Activated T-cell treated with anti-CD3 and anti-CD28 coated beads, Interleukin-2, amount 50 U/mL, for 24 hours (primary cell): ENCODE results near the gene ZNF609.
"Not testable (repeated sequence)": the region's sequence is repeated elsewhere in the genome, so short reads cannot be mapped to it uniquely, and the experiment has no call there.

Experiments
- DNase-seq: peaks from one replicate; pipeline ENCODE4 v3.0.0-alpha.2; 2020
- H3K27ac Mint-ChIP-seq: 2 replicates; pipeline ENCODE4 v1.8.0; 2020; ENCODE audit warnings: mild to moderate bottlenecking, mixed read lengths
- H3K27me3 Mint-ChIP-seq: 2 replicates; pipeline ENCODE4 v1.8.0; 2020; ENCODE audit warnings: mixed read lengths
- H3K36me3 Mint-ChIP-seq: 2 replicates; pipeline ENCODE4 v1.8.0; 2020; ENCODE audit warnings: low read depth, mixed read lengths
- H3K4me1 Mint-ChIP-seq: 2 replicates; pipeline ENCODE4 v1.8.0; 2020; ENCODE audit warnings: low read depth, mixed read lengths
- H3K4me3 Mint-ChIP-seq: 2 replicates; pipeline ENCODE4 v1.8.0; 2020; ENCODE audit warnings: mild to moderate bottlenecking, moderate library complexity, mixed read lengths
- H3K9me3 Mint-ChIP-seq: 2 replicates; pipeline ENCODE4 v1.8.0; 2020; ENCODE audit warnings: mixed read lengths

ZNF609 gene

GRCh38 chr15:64589435-64590084 is 129.2 kb downstream of the ZNF609 start:
- no peak overlapping the region for H3K27ac Mint-ChIP-seq
- peaks cover 55% of the 10 kb centered on the region for H3K4me1 Mint-ChIP-seq

GRCh38 chr15:64592845-64593244 is 132.5 kb downstream of the ZNF609 start:
- H3K4me3 Mint-ChIP-seq, H3K27me3 Mint-ChIP-seq, H3K36me3 Mint-ChIP-seq: not testable (repeated sequence)

More at GRCh38 chr15:64589435-64590084, 129.2 kb downstream of the ZNF609 start:
- Mint-ChIP-seq H3K36me3 (peaks cover 6% of the 10 kb centered on the region), H3K27me3 (no peaks in the 10 kb centered on the region), H3K4me3 (no peak overlapping the region), H3K9me3 (peaks cover 2% of the 10 kb centered on the region)
- no peak for DNase-seq

GRCh38 chr15:64596701-64597476 is 136.5 kb downstream of the ZNF609 start:
- Mint-ChIP-seq H3K9me3 (peaks cover 2% of the 10 kb centered on the region), H3K27ac (peak overlapping the region; percentile 95), H3K36me3 (peaks cover 6% of the 10 kb centered on the region), H3K4me3 (peak overlapping the region; percentile 76), H3K4me1 (peaks cover 63% of the 10 kb centered on the region), H3K27me3 (no peaks in the 10 kb centered on the region)
- peak; percentile 37 for DNase-seq

More at GRCh38 chr15:64592845-64593244, 132.5 kb downstream of the ZNF609 start:
- H3K9me3 Mint-ChIP-seq, DNase-seq, H3K27ac Mint-ChIP-seq: not testable (repeated sequence)
- peaks cover 54% of the 10 kb centered on the region for H3K4me1 Mint-ChIP-seq

- Mint-ChIP-seq H3K36me3 (peaks cover 6% of the 10 kb centered on the region), H3K27ac (peak overlapping the region; percentile 95), H3K27me3 (no peaks in the 10 kb centered on the region), H3K4me3 (peak overlapping the region; percentile 76), H3K9me3 (peaks cover 2% of the 10 kb centered on the region), H3K4me1 (peaks cover 68% of the 10 kb centered on the region)
- DNase-seq, result no peak
Observed at GRCh38 chr15:64597477-64597822, 137.1 kb downstream of the ZNF609 start.

- Mint-ChIP-seq H3K27me3 (no peaks in the 10 kb centered on the region), H3K9me3 (no peaks in the 10 kb centered on the region), H3K4me1 (peaks cover 71% of the 10 kb centered on the region), H3K36me3 (peaks cover 3% of the 10 kb centered on the region), H3K27ac (peak overlapping the region; percentile 7), H3K4me3 (no peak overlapping the region)
- no peak for DNase-seq
Observed at GRCh38 chr15:64599226-64599625, 138.8 kb downstream of the ZNF609 start.

- no peaks in the 10 kb centered on the region for H3K9me3 Mint-ChIP-seq
- H3K27ac Mint-ChIP-seq, result peak overlapping the region; percentile 7
- peaks cover 72% of the 10 kb centered on the region for H3K4me1 Mint-ChIP-seq
- DNase-seq, result no peak
- no peaks in the 10 kb centered on the region for H3K27me3 Mint-ChIP-seq
- peaks cover 3% of the 10 kb centered on the region for H3K36me3 Mint-ChIP-seq
- no peak overlapping the region for H3K4me3 Mint-ChIP-seq
Observed at GRCh38 chr15:64599716-64600115, 139.3 kb downstream of the ZNF609 start.

GRCh38 chr15:64600794-64601193 is 140.4 kb downstream of the ZNF609 start:
- Mint-ChIP-seq H3K9me3 (no peaks in the 10 kb centered on the region), H3K27ac (peak overlapping the region; percentile 69), H3K36me3 (peaks cover 3% of the 10 kb centered on the region), H3K4me1 (peaks cover 74% of the 10 kb centered on the region), H3K4me3 (no peak overlapping the region), H3K27me3 (no peaks in the 10 kb centered on the region)
- DNase-seq, result no peak

GRCh38 chr15:64604319-64604718 is 143.9 kb downstream of the ZNF609 start:
- H3K4me3 Mint-ChIP-seq, result no peak overlapping the region
- H3K27ac Mint-ChIP-seq, result no peak overlapping the region
- H3K27me3 Mint-ChIP-seq, result no peaks in the 10 kb centered on the region
- H3K36me3 Mint-ChIP-seq, result peaks cover 3% of the 10 kb centered on the region
- peaks cover 55% of the 10 kb centered on the region for H3K4me1 Mint-ChIP-seq
- DNase-seq, result no peak
- H3K9me3 Mint-ChIP-seq, result no peaks in the 10 kb centered on the region

- not testable (repeated sequence) for H3K27ac Mint-ChIP-seq, DNase-seq, H3K27me3 Mint-ChIP-seq, H3K4me3 Mint-ChIP-seq, H3K9me3 Mint-ChIP-seq, H3K36me3 Mint-ChIP-seq
- H3K4me1 Mint-ChIP-seq, result peaks cover 45% of the 10 kb centered on the region
Observed at GRCh38 chr15:64607416-64607815, 147.0 kb downstream of the ZNF609 start.

- peaks cover 31% of the 10 kb centered on the region for H3K4me1 Mint-ChIP-seq
- no peak for DNase-seq
- H3K9me3 Mint-ChIP-seq, result no peaks in the 10 kb centered on the region
- H3K36me3 Mint-ChIP-seq, result no peaks in the 10 kb centered on the region
- H3K4me3 Mint-ChIP-seq, result no peak overlapping the region
- peak overlapping the region; percentile 33 for H3K27ac Mint-ChIP-seq
- H3K27me3 Mint-ChIP-seq, result no peaks in the 10 kb centered on the region
Observed at GRCh38 chr15:64610257-64610919, 150.0 kb downstream of the ZNF609 start.

- H3K4me3 Mint-ChIP-seq, result no peak overlapping the region
- no peak for DNase-seq
- peaks cover 2% of the 10 kb centered on the region for H3K36me3 Mint-ChIP-seq
- H3K4me1 Mint-ChIP-seq, result peaks cover 39% of the 10 kb centered on the region
- H3K27me3 Mint-ChIP-seq, result no peaks in the 10 kb centered on the region
- H3K9me3 Mint-ChIP-seq, result no peaks in the 10 kb centered on the region
- H3K27ac Mint-ChIP-seq, result peak overlapping the region; percentile 47
Observed at GRCh38 chr15:64611085-64611725, 150.8 kb downstream of the ZNF609 start.

GRCh38 chr15:64614519-64614918 is 154.1 kb downstream of the ZNF609 start:
- Mint-ChIP-seq H3K4me3 (no peak overlapping the region), H3K9me3 (no peaks in the 10 kb centered on the region), H3K4me1 (peaks cover 52% of the 10 kb centered on the region), H3K27me3 (no peaks in the 10 kb centered on the region), H3K36me3 (peaks cover 6% of the 10 kb centered on the region), H3K27ac (no peak overlapping the region)
- no peak for DNase-seq

GRCh38 chr15:64617727-64618126 is 157.3 kb downstream of the ZNF609 start:
- DNase-seq, result no peak
- H3K4me3 Mint-ChIP-seq, result no peak overlapping the region
- peak overlapping the region; percentile 12 for H3K27ac Mint-ChIP-seq
- no peaks in the 10 kb centered on the region for H3K9me3 Mint-ChIP-seq
- peaks cover 7% of the 10 kb centered on the region for H3K36me3 Mint-ChIP-seq
- peaks cover 69% of the 10 kb centered on the region for H3K4me1 Mint-ChIP-seq
- no peaks in the 10 kb centered on the region for H3K27me3 Mint-ChIP-seq

GRCh38 chr15:64618138-64618537 is 157.8 kb downstream of the ZNF609 start:
- no peaks in the 10 kb centered on the region for H3K9me3 Mint-ChIP-seq
- H3K36me3 Mint-ChIP-seq, result peaks cover 11% of the 10 kb centered on the region
- no peak overlapping the region for H3K4me3 Mint-ChIP-seq
- peaks cover 72% of the 10 kb centered on the region for H3K4me1 Mint-ChIP-seq
- DNase-seq, result no peak
- H3K27me3 Mint-ChIP-seq, result no peaks in the 10 kb centered on the region
- H3K27ac Mint-ChIP-seq, result peak overlapping the region; percentile 35
